H9 (cell line): ENCODE measurements around the gene C11orf86. TPM values are rescaled to one million over a fixed set of nuclear protein-coding genes. Genes with fewer than 3 reads are reported as not detected.
A peak's percentile ranks its signal among the peaks of the same experiment; 100 is the strongest.

Experiments used
- DNase-seq: peaks from one replicate; pipeline ENCODE4 v3.0.0-alpha.2; 2017
- H2AFZ ChIP-seq: one replicate; pipeline ENCODE4 v1.6.1; 2013; ENCODE audit warnings: mild to moderate bottlenecking, low read length, control low read depth, moderate library complexity
- H2AK5ac ChIP-seq: 2 replicates; pipeline ENCODE4 v1.6.1; 2013; ENCODE audit warnings: low read length, control low read depth, mixed read lengths; ENCODE audit not compliant: insufficient read length
- H2BK120ac ChIP-seq: one replicate; pipeline ENCODE4 v1.6.1; 2013; ENCODE audit warnings: low read depth, mild to moderate bottlenecking, low read length, control low read depth, inconsistent platforms; ENCODE audit not compliant: poor library complexity, severe bottlenecking
- H2BK12ac ChIP-seq: 2 replicates; pipeline ENCODE4 v1.6.1; 2013; ENCODE audit warnings: low read length, control low read depth, mixed read lengths, low read depth; ENCODE audit not compliant: insufficient read length
- H2BK15ac ChIP-seq: 2 replicates; pipeline ENCODE4 v1.6.1; 2013; ENCODE audit warnings: low read depth, low read length, control low read depth
- H2BK20ac ChIP-seq: one replicate; pipeline ENCODE4 v1.6.1; 2013; ENCODE audit warnings: low read depth, mild to moderate bottlenecking, low read length, control low read depth, inconsistent platforms; ENCODE audit not compliant: poor library complexity, severe bottlenecking
- H2BK5ac ChIP-seq: 2 replicates; pipeline ENCODE4 v1.6.1; 2013; ENCODE audit warnings: low read length, control low read depth, mixed read lengths; ENCODE audit not compliant: insufficient read length
- H3K14ac ChIP-seq: 2 replicates; pipeline ENCODE4 v1.6.1; 2013; ENCODE audit warnings: low read length, control low read depth; ENCODE audit not compliant: insufficient read depth
- H3K18ac ChIP-seq: 2 replicates; pipeline ENCODE4 v1.6.1; 2013; ENCODE audit warnings: low read depth, mild to moderate bottlenecking, mixed read lengths, low read length, control low read depth; ENCODE audit not compliant: insufficient read length
- H3K23ac ChIP-seq: 2 replicates; pipeline ENCODE4 v1.6.1; 2013; ENCODE audit warnings: low read length, control low read depth, mixed read lengths, low read depth; ENCODE audit not compliant: insufficient read length
- H3K23me2 ChIP-seq: 2 replicates; pipeline ENCODE4 v1.6.1; 2013; ENCODE audit warnings: low read depth, mild to moderate bottlenecking, mixed read lengths, low read length, control low read depth; ENCODE audit not compliant: insufficient read length, poor library complexity, severe bottlenecking
- H3K27ac ChIP-seq: 2 replicates; pipeline ENCODE4 v1.5.1; 2013; ENCODE audit warnings: low read length, control low read depth, mixed read lengths, low read depth; ENCODE audit not compliant: insufficient read length
- H3K27me3 ChIP-seq: 2 replicates; pipeline ENCODE4 v1.6.1; 2013; ENCODE audit warnings: low read length, control low read depth, inconsistent platforms; ENCODE audit not compliant: insufficient read depth
- H3K4ac ChIP-seq: 2 replicates; pipeline ENCODE4 v1.6.1; 2013; ENCODE audit warnings: low read depth, mild to moderate bottlenecking, control low read depth, inconsistent platforms, low read length, moderate library complexity
- H3K4me1 ChIP-seq: 2 replicates; pipeline ENCODE4 v1.6.1; 2013; ENCODE audit warnings: low read length, control low read depth, inconsistent platforms; ENCODE audit not compliant: insufficient read depth
- H3K4me2 ChIP-seq: 2 replicates; pipeline ENCODE4 v1.6.1; 2013; ENCODE audit warnings: low read length, control low read depth, mixed read lengths; ENCODE audit not compliant: insufficient read length, insufficient read depth
- H3K56ac ChIP-seq: 2 replicates; pipeline ENCODE4 v1.6.1; 2013; ENCODE audit warnings: low read depth, mild to moderate bottlenecking, mixed read lengths, low read length, control low read depth; ENCODE audit not compliant: insufficient read length
- H3K79me1 ChIP-seq: 2 replicates; pipeline ENCODE4 v1.6.1; 2013; ENCODE audit warnings: low read depth, mild to moderate bottlenecking, moderate library complexity, low read length, control low read depth, inconsistent platforms; ENCODE audit not compliant: insufficient read depth, poor library complexity, severe bottlenecking
- H3K79me2 ChIP-seq: 2 replicates; pipeline ENCODE4 v1.6.1; 2013; ENCODE audit warnings: low read length, control low read depth, inconsistent platforms; ENCODE audit not compliant: insufficient read depth
- H3K9ac ChIP-seq: 2 replicates; pipeline ENCODE4 v1.6.1; 2013; ENCODE audit warnings: low read length, control low read depth, mixed read lengths; ENCODE audit not compliant: insufficient read length; ENCODE audit errors: extremely low read depth
- H3K9me3 ChIP-seq: one replicate; pipeline ENCODE4 v1.6.1; 2013; ENCODE audit warnings: low read depth, low read length, inconsistent platforms; ENCODE audit not compliant: control insufficient read depth
- H3T11ph ChIP-seq: one replicate; pipeline ENCODE4 v1.6.1; 2013; ENCODE audit warnings: mild to moderate bottlenecking, low read length, control low read depth, inconsistent platforms
- H4K20me1 ChIP-seq: one replicate; pipeline ENCODE4 v1.6.1; 2013; ENCODE audit not compliant: control insufficient read depth, insufficient read length, insufficient read depth
- H4K5ac ChIP-seq: 2 replicates; pipeline ENCODE4 v1.6.1; 2013; ENCODE audit warnings: low read depth, mild to moderate bottlenecking, mixed read lengths, low read length, control low read depth; ENCODE audit not compliant: insufficient read length
- H4K8ac ChIP-seq: replicated peaks from 2 replicates; pipeline ENCODE4 v1.6.1; 2013; ENCODE audit warnings: low read length, control low read depth, mixed read lengths, low read depth; ENCODE audit not compliant: insufficient read length
- H4K91ac ChIP-seq: 2 replicates; pipeline ENCODE4 v1.6.1; 2013; ENCODE audit warnings: low read depth, mild to moderate bottlenecking, moderate library complexity, mixed read lengths, low read length, control low read depth; ENCODE audit not compliant: insufficient read length
- H3K27ac Mint-ChIP-seq, 3 experiments: 2 replicates in 2 of 3; 3 replicates in 1 of 3; pipeline ENCODE4 v1.8.0; 2020 to 2021; ENCODE audit warnings: mixed read lengths in 3 of 3, mild to moderate bottlenecking in 1 of 3, moderate library complexity in 1 of 3
- H3K27me3 Mint-ChIP-seq: 2 replicates; pipeline ENCODE4 v1.8.0; 2021; ENCODE audit warnings: low read depth, mild to moderate bottlenecking, moderate library complexity, mixed read lengths
- H3K36me3 Mint-ChIP-seq, 3 experiments: 2 replicates in 2 of 3; 3 replicates in 1 of 3; pipeline ENCODE4 v1.8.0; 2020 to 2021; ENCODE audit warnings: low read depth in 3 of 3, mixed read lengths in 3 of 3; ENCODE audit not compliant: insufficient read depth in 1 of 3
- H3K4me1 Mint-ChIP-seq, 2 experiments: 2 replicates each; pipeline ENCODE4 v1.8.0; 2020; ENCODE audit warnings: mixed read lengths in 2 of 2
- H3K4me3 Mint-ChIP-seq, 2 experiments: 2 replicates in 1 of 2; 3 replicates in 1 of 2; pipeline ENCODE4 v1.8.0; 2020 to 2021; ENCODE audit warnings: mild to moderate bottlenecking in 2 of 2, mixed read lengths in 2 of 2, moderate library complexity in 1 of 2
- H3K9me3 Mint-ChIP-seq, 2 experiments: 2 replicates in 1 of 2; 3 replicates in 1 of 2; pipeline ENCODE4 v1.8.0; 2020; ENCODE audit warnings: mild to moderate bottlenecking in 2 of 2, mixed read lengths in 2 of 2, moderate library complexity in 1 of 2
- CTCF ChIP-seq: fragments of 200-600 bp; sonication (generic); conservative IDR thresholded peaks from 3 replicates; pipeline ENCODE4 v1.8.0; 2021; ENCODE audit warnings: antibody characterized with exemption, mild to moderate bottlenecking
- WGBS: extraction: QIAGEN DNeasy Blood & Tissue Kit; methylation state at CpG from one replicate; pipeline ENCODE4 v1.1.7; 2013; ENCODE audit warnings: missing lambda C conversion rate, low lambda C conversion rate, mixed read lengths; ENCODE audit not compliant: insufficient read length; ENCODE audit errors: extremely low coverage; 5-methylcytosine and 5-hydroxymethylcytosine counted together
- total RNA-seq: library from RNA; stranded (reverse); gene quantifications from 2 replicates; pipeline ENCODE4 v1.2.1, GENCODE V29; 2021

The C11orf86 gene
- total RNA-seq, 1 experiment from 2014 or later, result not detected

DNA sequence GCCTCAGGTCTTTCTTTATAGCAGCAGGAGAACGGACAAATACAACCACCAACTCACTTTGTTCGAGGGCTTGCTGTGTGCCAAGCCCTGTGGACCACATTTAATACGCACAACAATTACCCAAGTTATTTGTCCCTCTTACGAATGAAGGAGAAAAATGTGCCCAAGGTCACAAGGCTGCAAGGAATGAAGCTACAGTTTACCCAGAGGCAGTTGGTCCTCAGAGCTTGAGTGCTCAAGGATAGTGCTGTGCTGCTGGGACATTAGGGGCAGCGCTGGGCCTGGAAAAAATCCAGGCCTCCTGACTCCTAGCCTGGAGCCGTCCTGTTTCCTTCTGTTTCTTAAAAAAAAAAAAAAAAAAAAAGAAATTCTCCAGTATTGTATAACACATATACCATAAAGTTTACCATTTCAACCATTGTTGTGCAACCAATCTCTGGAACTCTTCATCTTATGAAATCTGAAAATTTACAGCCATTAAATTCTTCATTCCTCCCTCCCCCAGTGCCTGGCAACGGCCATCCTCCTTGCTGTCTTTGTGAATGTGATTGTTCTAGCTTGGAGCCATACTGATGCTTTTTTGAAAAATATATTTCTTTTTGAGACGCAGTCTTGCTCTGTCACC is 1.0 kb upstream of the C11orf86 start:
- H3K9me3 Mint-ChIP-seq, result peaks cover 3 to 6% of the 10 kb centered on the region in 2 experiments

More for the DNA sequence above, 1.0 kb upstream of the C11orf86 start:
- H3K9ac ChIP-seq, result no peak overlapping the region
- no peak overlapping the region for H3K4me2 ChIP-seq
- no peak overlapping the region for H3T11ph ChIP-seq
- H3K79me2 ChIP-seq, result no peaks in the 10 kb centered on the region
- H4K20me1 ChIP-seq, result no peaks in the 10 kb centered on the region
- no peaks in the 10 kb centered on the region for H3K79me1 ChIP-seq
- no peak overlapping the region for H2AK5ac ChIP-seq
- no peak overlapping the region for H4K8ac ChIP-seq
- Mint-ChIP-seq H3K4me1 (peaks cover 4 to 15% of the 10 kb centered on the region in 2 experiments), H3K27me3 (peaks cover 5% of the 10 kb centered on the region), H3K36me3 (peaks cover 0 to 4% (median 2%) of the 10 kb centered on the region in 3 experiments; a peak in 4 of 7 replicates), H3K27ac (peak overlapping the region; percentile 23 to 63 (median 61); a peak in 3 of 7 replicates), H3K4me3 (no peak overlapping the region)
- H3K56ac ChIP-seq, result no peak overlapping the region
- H3K14ac ChIP-seq, result no peak overlapping the region
- H2BK20ac ChIP-seq, result no peak overlapping the region
- no peak overlapping the region for H2BK5ac ChIP-seq
- H3K27me3 ChIP-seq, result no peaks in the 10 kb centered on the region
- no CpG with 5 or more reads among the region's 8 CpGs for WGBS
- H3K4ac ChIP-seq, result no peak overlapping the region
- H3K4me1 ChIP-seq, result no peaks in the 10 kb centered on the region
- no peaks in the 10 kb centered on the region for H3K23me2 ChIP-seq
- no peak overlapping the region for H2BK12ac ChIP-seq
- H3K27ac ChIP-seq, result no peak overlapping the region
- H2AFZ ChIP-seq, result no peak overlapping the region
- no peak for TF ChIP-seq CTCF
- no peaks in the 10 kb centered on the region for H3K9me3 ChIP-seq
- DNase-seq, result no peak
- H4K5ac ChIP-seq, result no peak overlapping the region
- no peak overlapping the region for H3K23ac ChIP-seq
- no peak overlapping the region for H2BK15ac ChIP-seq
- H3K18ac ChIP-seq, result no peak overlapping the region
- no peak overlapping the region for H2BK120ac ChIP-seq
- H4K91ac ChIP-seq, result no peak overlapping the region
